Lower lobe of right lung (tissue), 2 donors: Measurements from ENCODE around the gene DNAJB2. TPM values are rescaled to one million over a fixed set of nuclear protein-coding genes. Genes with fewer than 3 reads are reported as not detected.

Source experiments
- ATAC-seq, 2 donors: fragments of 200-7000 bp; cut with Tn5 transposase; one replicate each; pipeline ENCODE4 v1.9.1; 2020 to 2022; ENCODE audit warnings: mild to moderate bottlenecking in 2 of 2, moderate library complexity in 2 of 2
- DNase-seq: peaks from one replicate; pipeline ENCODE4 v3.0.0-alpha.2; 2020
- H3K27ac ChIP-seq: fragments of 200-600 bp; one replicate; pipeline ENCODE4 v1.8.0; 2022
- H3K27me3 ChIP-seq: fragments of 200-600 bp; one replicate; pipeline ENCODE4 v1.8.0; 2022; ENCODE audit warnings: low read depth
- H3K36me3 ChIP-seq: fragments of 200-600 bp; one replicate; pipeline ENCODE4 v1.8.0; 2022; ENCODE audit warnings: mild to moderate bottlenecking
- H3K4me1 ChIP-seq: fragments of 200-600 bp; one replicate; pipeline ENCODE4 v1.8.0; 2022
- H3K4me3 ChIP-seq: fragments of 200-600 bp; one replicate; pipeline ENCODE4 v1.8.0; 2022; ENCODE audit warnings: mild to moderate bottlenecking
- H3K9me3 ChIP-seq: fragments of 200-600 bp; one replicate; pipeline ENCODE4 v1.8.0; 2022
- intact Hi-C: fragments of 100-400 bp; cut with DNase I; formaldehyde crosslinking; loops from one replicate; pipeline ENCODE4 v1.11.0; 2022
- total RNA-seq: library from RNA; stranded (reverse); fragmentation: NEBNext Ultra II Directional; extraction: Animal tissue kit (Norgen Biotek cat#: 25700); gene quantifications from one replicate; pipeline ENCODE4 v1.2.1, GENCODE V29; 2021
- TF ChIP-seq, protein P1 (sequence below): fragments of 200-600 bp; IDR thresholded peaks from one replicate; pipeline ENCODE4 v1.8.0; 2022; ENCODE audit warnings: antibody characterized with exemption, mild to moderate bottlenecking
- donor health status: DM: no; HTN: yes; CAD: no; lungs with severe emphysema.

Gene DNAJB2
- total RNA-seq, 1 donor from 2014 or later = 76.6 TPM

DNA sequence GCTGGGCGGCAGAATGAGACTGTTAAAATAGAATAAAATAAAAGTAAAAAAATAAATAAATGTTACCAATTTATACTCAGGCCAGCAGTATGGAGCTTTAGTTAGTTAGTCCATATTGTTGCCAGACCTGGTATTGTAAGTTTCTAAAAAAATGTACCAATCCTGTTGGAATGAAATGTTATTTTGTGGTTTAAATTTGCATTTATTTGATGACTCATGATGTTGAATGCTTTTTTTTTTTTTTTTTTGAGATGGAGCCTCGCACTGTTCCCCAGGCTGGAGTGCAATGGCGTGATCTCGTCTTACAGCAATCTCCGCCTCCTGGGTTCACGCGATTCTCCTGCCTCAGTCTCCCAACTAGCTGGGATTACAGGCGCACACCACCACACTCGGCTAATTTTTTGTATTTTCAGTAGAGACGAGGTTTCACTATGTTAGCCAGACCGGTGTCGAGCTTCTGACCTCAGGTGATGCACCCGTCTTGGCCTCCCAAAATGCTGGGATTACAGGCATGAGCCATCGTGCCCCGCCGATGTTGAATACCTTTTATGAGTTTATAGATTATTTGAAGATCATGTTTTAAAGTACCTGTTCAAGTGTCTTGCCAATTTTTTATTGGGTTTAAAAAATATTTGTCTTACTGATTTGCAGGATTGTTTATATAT is 35.8 kb downstream of the DNAJB2 start:
- intact Hi-C loops = no loop called here
- ATAC-seq (no peak), DNase-seq (no peak)
- Histone ChIP-seq H3K4me3 (no peak overlapping the region), H3K9me3 (no peaks in the 10 kb centered on the region), H3K27me3 (peaks cover 17% of the 10 kb centered on the region), H3K27ac (no peak overlapping the region), H3K4me1 (no peaks in the 10 kb centered on the region), H3K36me3 (no peaks in the 10 kb centered on the region)
- TF ChIP-seq, protein P1, sequence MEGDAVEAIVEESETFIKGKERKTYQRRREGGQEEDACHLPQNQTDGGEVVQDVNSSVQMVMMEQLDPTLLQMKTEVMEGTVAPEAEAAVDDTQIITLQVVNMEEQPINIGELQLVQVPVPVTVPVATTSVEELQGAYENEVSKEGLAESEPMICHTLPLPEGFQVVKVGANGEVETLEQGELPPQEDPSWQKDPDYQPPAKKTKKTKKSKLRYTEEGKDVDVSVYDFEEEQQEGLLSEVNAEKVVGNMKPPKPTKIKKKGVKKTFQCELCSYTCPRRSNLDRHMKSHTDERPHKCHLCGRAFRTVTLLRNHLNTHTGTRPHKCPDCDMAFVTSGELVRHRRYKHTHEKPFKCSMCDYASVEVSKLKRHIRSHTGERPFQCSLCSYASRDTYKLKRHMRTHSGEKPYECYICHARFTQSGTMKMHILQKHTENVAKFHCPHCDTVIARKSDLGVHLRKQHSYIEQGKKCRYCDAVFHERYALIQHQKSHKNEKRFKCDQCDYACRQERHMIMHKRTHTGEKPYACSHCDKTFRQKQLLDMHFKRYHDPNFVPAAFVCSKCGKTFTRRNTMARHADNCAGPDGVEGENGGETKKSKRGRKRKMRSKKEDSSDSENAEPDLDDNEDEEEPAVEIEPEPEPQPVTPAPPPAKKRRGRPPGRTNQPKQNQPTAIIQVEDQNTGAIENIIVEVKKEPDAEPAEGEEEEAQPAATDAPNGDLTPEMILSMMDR = no peak

DNA sequence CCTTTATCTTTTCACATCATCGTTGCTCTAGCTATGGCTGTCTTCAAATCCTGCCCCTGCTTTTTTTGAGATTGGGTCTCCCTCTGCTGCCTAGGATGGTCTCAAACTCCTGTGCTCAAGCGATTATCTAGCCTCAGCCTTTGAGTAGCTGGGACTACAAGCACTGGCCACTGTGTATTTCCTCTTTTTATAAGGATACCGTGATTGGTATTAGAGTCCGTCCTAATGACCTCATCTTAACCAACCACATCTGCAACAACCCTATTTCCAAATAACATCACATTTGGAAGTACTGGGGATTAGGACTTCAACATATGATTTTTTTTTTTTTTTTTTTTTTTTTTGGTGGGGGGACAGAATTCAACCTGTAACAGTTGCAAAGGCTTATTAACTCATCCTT is 44.3 kb downstream of the DNAJB2 start:
- Histone ChIP-seq H3K36me3 (no peaks in the 10 kb centered on the region), H3K27me3 (peaks cover 24% of the 10 kb centered on the region), H3K9me3 (no peaks in the 10 kb centered on the region), H3K27ac (no peak overlapping the region), H3K4me3 (no peak overlapping the region), H3K4me1 (no peaks in the 10 kb centered on the region)
- no peak for ATAC-seq
- intact Hi-C loops = no loop called here
- TF ChIP-seq, protein P1 = no peak
- no peak for DNase-seq

DNA sequence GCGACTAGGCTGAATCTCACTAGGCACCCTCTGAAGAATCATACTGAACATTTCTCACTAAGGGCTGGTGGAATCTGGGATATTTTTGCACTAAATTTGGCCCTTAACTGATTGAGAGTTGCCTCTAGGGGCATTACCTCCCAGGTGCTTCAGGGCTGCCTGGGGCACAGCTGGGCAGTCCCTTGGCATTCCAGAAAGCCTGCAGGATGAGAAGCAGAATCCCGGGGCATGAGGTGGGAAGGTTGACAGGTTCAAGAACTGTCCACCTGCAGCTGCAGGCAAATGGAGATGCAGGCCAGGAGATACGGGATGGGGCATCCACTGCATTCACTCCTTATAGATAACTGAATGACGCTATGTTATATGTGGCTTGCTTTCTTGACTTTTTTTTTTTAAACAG is 46.0 kb downstream of the DNAJB2 start:
- Histone ChIP-seq H3K27me3 (peaks cover 29% of the 10 kb centered on the region), H3K9me3 (no peaks in the 10 kb centered on the region), H3K27ac (no peak overlapping the region), H3K36me3 (no peaks in the 10 kb centered on the region), H3K4me3 (no peak overlapping the region), H3K4me1 (no peaks in the 10 kb centered on the region)
- intact Hi-C loops = no loop called here
- ATAC-seq = no peak
- no peak for DNase-seq
- TF ChIP-seq, protein P1 = no peak

DNA sequence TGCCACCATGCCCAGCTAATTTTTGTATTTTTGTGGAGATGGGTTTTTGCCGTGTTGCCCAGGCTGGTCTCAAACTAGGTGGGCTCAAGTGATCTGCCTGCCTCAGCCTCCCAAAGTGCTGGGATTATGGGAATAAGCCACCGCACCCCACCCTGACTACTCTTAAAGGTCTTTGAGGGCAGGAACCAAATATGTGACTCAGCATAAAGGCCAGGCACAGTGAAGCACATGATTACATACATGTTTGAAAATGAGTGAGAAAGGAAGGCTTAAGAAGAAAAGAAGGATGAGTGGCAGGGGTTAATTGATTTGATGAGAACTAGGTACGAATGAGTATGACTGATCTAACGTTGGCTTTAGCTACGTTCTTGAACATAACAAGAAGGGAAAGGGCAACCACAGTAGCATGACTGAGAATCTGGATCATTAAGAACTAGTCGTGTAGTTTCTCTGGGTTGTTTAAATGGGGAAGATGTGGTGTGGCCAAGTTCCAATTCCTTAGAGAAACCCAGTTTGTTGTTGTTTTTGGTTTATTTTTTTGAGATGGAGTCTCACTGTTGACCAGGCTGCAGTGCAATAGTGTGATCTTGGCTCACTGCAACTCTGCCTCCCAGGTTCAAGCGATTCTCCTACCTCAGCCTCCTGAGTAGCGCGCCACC is 46.6 kb downstream of the DNAJB2 start:
- TF ChIP-seq, protein P1 = no peak

DNA sequence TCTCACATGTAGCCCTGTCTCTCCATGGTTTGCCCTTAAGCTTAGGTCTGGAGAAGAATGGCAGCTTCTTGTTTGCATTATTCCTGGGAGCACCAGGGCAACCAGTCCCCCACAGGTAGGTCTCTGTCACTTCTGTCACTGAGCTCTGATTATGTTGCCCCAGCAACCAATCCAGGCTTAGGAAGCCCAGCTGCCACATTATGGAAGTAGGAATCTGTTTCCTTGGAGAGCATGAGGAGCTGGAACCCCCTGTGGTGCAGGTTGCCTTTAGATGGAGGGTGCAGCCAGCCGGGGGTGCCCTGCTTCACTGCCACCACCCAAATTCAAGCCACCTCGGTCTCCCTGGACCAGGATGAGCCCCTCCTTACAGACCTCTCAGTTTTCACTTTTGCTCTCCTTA is 48.6 kb downstream of the DNAJB2 start:
- no peak overlapping the region for H3K4me3 ChIP-seq
- DNase-seq = no peak
- intact Hi-C loops = no loop called here
- no peaks in the 10 kb centered on the region for H3K4me1 ChIP-seq
- H3K27ac ChIP-seq = no peak overlapping the region
- no peaks in the 10 kb centered on the region for H3K9me3 ChIP-seq
- TF ChIP-seq, protein P1 = no peak
- H3K27me3 ChIP-seq = peaks cover 26% of the 10 kb centered on the region
- H3K36me3 ChIP-seq = no peaks in the 10 kb centered on the region
- ATAC-seq = no peak

More for the DNA sequence above, 46.6 kb downstream of the DNAJB2 start:
- Histone ChIP-seq H3K4me3 (no peak overlapping the region), H3K27ac (no peak overlapping the region), H3K36me3 (no peaks in the 10 kb centered on the region), H3K4me1 (no peaks in the 10 kb centered on the region), H3K27me3 (peaks cover 24% of the 10 kb centered on the region), H3K9me3 (no peaks in the 10 kb centered on the region)
- ATAC-seq (no peak), DNase-seq (no peak)
- intact Hi-C loops = no loop called here
